SK-N-SH (cell line): Measurements from ENCODE around the gene VPS18.

ENCODE experiments used
- ELF1 ChIP-seq: IDR thresholded peaks from 2 replicates; pipeline ENCODE4 v1.4.0; 2012
- JUND ChIP-seq: IDR thresholded peaks from 2 replicates; pipeline ENCODE4 v1.4.0; 2012
- POLR2AphosphoS5 ChIP-seq: IDR thresholded peaks from 2 replicates; pipeline ENCODE4 v1.6.1; 2012; ENCODE audit warnings: low read depth, low read length
- RAD21 ChIP-seq: IDR thresholded peaks from 2 replicates; pipeline ENCODE4 v1.6.1; 2012; ENCODE audit warnings: mild to moderate bottlenecking, low read length
- RCOR1 ChIP-seq: fragments of 150-350 bp; IDR thresholded peaks from 2 replicates; pipeline ENCODE4 v1.6.1; 2017; ENCODE audit warnings: antibody characterized with exemption, low read length
- SIN3A ChIP-seq: IDR thresholded peaks from 2 replicates; pipeline ENCODE4 v1.6.1; 2012; ENCODE audit warnings: low read depth, mild to moderate bottlenecking, low read length, moderate library complexity, borderline replicate concordance
- TCF12 ChIP-seq: IDR thresholded peaks from 2 replicates; pipeline ENCODE4 v1.4.0; 2012
- YY1 ChIP-seq: IDR thresholded peaks from 2 replicates; pipeline ENCODE4 v1.4.0; 2012; ENCODE audit warnings: low read depth, mild to moderate bottlenecking
- ZBTB33 ChIP-seq: IDR thresholded peaks from 2 replicates; pipeline ENCODE4 v1.4.0; 2012; ENCODE audit warnings: low read depth, borderline replicate concordance
- TF ChIP-seq, protein P1 (sequence below): fragments of 200-600 bp; sonication (generic); IDR thresholded peaks from 2 replicates; pipeline ENCODE4 v1.6.1; 2017; ENCODE audit warnings: antibody characterized with exemption, mild to moderate bottlenecking, moderate library complexity
- TF ChIP-seq, protein P2 (sequence below): IDR thresholded peaks from 2 replicates; pipeline ENCODE4 v1.6.1; 2012; ENCODE audit warnings: mild to moderate bottlenecking, low read depth, low read length, moderate library complexity
- TF ChIP-seq, protein P3 (sequence below): IDR thresholded peaks from 2 replicates; pipeline ENCODE4 v1.4.0; 2012; ENCODE audit warnings: low read depth

DNA sequence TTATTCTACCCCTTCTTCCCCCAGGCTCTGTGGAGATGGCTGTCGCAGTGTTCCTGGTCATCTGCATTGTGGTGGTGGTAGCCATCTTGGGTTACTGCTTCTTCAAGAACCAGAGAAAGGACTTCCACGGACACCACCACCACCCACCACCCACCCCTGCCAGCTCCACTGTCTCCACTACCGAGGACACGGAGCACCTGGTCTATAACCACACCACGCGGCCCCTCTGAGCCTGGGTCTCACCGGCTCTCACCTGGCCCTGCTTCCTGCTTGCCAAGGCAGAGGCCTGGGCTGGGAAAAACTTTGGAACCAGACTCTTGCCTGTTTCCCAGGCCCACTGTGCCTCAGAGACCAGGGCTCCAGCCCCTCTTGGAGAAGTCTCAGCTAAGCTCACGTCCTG lies 37.5 kb upstream of the VPS18 start:
- TF ChIP-seq SIN3A = no peak
- TF ChIP-seq, protein P1, sequence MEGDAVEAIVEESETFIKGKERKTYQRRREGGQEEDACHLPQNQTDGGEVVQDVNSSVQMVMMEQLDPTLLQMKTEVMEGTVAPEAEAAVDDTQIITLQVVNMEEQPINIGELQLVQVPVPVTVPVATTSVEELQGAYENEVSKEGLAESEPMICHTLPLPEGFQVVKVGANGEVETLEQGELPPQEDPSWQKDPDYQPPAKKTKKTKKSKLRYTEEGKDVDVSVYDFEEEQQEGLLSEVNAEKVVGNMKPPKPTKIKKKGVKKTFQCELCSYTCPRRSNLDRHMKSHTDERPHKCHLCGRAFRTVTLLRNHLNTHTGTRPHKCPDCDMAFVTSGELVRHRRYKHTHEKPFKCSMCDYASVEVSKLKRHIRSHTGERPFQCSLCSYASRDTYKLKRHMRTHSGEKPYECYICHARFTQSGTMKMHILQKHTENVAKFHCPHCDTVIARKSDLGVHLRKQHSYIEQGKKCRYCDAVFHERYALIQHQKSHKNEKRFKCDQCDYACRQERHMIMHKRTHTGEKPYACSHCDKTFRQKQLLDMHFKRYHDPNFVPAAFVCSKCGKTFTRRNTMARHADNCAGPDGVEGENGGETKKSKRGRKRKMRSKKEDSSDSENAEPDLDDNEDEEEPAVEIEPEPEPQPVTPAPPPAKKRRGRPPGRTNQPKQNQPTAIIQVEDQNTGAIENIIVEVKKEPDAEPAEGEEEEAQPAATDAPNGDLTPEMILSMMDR = no peak
- no peak for TF ChIP-seq POLR2AphosphoS5
- no peak for TF ChIP-seq RCOR1
- TF ChIP-seq ELF1 = no peak
- no peak for TF ChIP-seq ZBTB33
- TF ChIP-seq RAD21 = no peak
- TF ChIP-seq, protein P2, sequence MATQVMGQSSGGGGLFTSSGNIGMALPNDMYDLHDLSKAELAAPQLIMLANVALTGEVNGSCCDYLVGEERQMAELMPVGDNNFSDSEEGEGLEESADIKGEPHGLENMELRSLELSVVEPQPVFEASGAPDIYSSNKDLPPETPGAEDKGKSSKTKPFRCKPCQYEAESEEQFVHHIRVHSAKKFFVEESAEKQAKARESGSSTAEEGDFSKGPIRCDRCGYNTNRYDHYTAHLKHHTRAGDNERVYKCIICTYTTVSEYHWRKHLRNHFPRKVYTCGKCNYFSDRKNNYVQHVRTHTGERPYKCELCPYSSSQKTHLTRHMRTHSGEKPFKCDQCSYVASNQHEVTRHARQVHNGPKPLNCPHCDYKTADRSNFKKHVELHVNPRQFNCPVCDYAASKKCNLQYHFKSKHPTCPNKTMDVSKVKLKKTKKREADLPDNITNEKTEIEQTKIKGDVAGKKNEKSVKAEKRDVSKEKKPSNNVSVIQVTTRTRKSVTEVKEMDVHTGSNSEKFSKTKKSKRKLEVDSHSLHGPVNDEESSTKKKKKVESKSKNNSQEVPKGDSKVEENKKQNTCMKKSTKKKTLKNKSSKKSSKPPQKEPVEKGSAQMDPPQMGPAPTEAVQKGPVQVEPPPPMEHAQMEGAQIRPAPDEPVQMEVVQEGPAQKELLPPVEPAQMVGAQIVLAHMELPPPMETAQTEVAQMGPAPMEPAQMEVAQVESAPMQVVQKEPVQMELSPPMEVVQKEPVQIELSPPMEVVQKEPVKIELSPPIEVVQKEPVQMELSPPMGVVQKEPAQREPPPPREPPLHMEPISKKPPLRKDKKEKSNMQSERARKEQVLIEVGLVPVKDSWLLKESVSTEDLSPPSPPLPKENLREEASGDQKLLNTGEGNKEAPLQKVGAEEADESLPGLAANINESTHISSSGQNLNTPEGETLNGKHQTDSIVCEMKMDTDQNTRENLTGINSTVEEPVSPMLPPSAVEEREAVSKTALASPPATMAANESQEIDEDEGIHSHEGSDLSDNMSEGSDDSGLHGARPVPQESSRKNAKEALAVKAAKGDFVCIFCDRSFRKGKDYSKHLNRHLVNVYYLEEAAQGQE = no peak
- TF ChIP-seq, protein P3, sequence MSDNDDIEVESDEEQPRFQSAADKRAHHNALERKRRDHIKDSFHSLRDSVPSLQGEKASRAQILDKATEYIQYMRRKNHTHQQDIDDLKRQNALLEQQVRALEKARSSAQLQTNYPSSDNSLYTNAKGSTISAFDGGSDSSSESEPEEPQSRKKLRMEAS = no peak
- no peak for TF ChIP-seq YY1
- no peak for TF ChIP-seq JUND
- TF ChIP-seq TCF12 = no peak
